HCEC 1CT (cell line): ENCODE data around the gene CAMTA2.
"Not testable (repeated sequence)": the region's sequence is repeated elsewhere in the genome, so short reads cannot be mapped to it uniquely, and the experiment has no call there.

Source experiments
- DNase-seq: peaks from one replicate; pipeline ENCODE4 v3.0.0-alpha.2; 2017

Gene CAMTA2, protein sequence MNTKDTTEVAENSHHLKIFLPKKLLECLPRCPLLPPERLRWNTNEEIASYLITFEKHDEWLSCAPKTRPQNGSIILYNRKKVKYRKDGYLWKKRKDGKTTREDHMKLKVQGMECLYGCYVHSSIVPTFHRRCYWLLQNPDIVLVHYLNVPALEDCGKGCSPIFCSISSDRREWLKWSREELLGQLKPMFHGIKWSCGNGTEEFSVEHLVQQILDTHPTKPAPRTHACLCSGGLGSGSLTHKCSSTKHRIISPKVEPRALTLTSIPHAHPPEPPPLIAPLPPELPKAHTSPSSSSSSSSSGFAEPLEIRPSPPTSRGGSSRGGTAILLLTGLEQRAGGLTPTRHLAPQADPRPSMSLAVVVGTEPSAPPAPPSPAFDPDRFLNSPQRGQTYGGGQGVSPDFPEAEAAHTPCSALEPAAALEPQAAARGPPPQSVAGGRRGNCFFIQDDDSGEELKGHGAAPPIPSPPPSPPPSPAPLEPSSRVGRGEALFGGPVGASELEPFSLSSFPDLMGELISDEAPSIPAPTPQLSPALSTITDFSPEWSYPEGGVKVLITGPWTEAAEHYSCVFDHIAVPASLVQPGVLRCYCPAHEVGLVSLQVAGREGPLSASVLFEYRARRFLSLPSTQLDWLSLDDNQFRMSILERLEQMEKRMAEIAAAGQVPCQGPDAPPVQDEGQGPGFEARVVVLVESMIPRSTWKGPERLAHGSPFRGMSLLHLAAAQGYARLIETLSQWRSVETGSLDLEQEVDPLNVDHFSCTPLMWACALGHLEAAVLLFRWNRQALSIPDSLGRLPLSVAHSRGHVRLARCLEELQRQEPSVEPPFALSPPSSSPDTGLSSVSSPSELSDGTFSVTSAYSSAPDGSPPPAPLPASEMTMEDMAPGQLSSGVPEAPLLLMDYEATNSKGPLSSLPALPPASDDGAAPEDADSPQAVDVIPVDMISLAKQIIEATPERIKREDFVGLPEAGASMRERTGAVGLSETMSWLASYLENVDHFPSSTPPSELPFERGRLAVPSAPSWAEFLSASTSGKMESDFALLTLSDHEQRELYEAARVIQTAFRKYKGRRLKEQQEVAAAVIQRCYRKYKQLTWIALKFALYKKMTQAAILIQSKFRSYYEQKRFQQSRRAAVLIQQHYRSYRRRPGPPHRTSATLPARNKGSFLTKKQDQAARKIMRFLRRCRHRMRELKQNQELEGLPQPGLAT

DNA sequence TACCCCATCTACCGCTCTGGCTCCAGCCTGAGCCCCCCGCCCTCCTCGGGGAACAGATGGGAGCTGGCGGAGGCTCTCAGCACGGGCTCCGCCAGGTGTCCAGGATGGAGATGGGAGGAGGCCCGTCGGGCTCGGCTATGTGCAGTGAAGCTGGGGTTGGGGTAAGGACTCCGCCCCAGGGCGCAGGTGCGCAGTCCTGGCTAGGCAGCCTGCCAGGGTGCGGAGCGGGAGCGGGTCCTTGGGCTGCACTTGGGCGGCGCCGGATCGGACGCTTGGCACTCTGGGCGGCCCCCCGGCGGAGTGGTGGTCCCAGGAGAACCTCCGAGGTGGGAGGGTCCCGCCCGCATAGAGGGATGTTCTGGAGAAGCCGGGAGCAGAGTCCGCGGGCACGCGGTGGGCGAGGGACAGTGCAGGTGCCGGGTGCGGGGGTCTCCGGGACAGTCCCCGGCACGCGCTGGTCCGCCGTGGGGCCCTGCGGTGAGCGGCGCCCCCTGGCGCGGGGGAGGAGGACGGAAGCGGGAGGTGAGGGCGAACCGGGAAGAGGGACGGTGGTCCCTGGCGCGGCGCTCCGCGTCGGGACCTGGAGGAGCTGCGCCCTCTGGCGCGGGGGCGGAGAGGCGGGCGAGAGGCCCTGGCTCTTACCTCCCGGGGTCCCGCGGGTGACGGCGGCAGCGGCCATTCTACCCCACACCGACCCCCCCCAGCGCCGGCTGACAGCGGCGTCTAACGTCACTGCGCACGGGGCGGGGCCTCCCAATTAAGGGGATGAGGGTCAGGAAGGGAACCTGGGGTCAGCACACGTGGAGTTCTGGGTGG, at the start of gene CAMTA2:
CAMTA2 (minus strand) TSS at position 725 of the 816 bp plus-strand sequence. CDS start 1,453 bp downstream, outside the sequence.
- DNase-seq = peak; percentile 70

DNA sequence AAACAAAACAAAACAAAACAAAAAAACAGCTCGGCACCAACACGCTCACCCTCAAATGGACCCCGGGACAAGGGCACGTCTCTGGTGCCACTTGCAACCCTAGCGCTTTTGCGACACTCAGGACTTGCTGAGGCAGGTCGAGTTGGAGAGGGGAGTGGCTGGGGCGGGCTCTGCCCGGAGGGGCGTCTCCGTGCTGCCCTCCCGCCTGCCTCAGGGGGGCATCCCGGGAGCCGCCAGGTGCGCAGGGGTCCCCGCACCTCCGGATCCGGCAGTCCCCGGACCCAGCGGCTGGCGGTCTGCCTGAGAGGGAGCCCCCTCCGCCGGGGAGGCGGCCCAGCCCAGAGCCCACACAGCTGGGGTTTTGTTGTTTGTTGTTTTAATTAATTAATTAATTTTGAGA, 47.8 kb upstream of the CAMTA2 start, which contains the start of gene SLC52A1:
SLC52A1 (minus strand) TSS at position 112 of the 400 bp plus-strand sequence. CDS start 820 bp downstream, outside the sequence.
- no peak for DNase-seq

DNA sequence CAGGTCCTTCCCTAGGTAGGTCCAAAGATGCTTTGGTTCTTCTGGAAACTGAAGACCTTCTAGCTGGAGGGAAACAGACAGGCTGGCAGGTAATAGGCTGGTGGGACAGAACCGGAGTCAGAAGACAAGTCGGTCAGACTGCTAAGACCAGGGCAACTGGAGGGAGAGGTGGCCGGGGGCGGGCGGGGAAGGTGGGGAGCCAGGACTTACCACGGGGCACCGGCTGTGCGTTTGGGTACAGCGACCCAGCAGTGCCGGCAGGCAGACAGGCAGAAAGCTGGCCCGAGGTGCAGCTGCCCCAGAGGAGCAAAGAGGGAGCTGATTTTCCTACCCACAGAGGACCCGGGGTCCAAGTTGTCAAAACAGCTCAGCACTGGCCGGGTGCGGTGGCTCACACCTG, 47.2 kb upstream of the CAMTA2 start:
- no peak for DNase-seq

DNA sequence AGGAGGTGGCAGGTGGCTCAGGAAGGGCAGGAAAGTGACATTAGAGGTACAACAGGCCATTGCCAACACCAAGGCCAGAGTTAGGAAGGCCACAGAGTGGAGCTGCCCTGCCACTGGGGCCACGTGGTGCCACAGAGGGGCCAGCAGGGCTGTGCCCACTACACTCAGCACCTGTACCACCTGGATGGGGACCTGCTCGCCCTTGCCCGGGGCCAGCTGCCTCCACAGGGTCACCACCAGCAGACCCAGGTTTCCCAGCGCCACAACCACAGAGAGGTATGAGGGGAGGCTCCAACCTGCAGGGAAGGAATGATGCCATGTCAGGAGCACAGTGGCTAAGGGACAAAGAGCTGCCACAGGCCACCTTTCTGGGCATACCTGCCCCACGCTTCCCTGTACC, 46.6 kb upstream of the CAMTA2 start:
- DNase-seq = no peak

DNA sequence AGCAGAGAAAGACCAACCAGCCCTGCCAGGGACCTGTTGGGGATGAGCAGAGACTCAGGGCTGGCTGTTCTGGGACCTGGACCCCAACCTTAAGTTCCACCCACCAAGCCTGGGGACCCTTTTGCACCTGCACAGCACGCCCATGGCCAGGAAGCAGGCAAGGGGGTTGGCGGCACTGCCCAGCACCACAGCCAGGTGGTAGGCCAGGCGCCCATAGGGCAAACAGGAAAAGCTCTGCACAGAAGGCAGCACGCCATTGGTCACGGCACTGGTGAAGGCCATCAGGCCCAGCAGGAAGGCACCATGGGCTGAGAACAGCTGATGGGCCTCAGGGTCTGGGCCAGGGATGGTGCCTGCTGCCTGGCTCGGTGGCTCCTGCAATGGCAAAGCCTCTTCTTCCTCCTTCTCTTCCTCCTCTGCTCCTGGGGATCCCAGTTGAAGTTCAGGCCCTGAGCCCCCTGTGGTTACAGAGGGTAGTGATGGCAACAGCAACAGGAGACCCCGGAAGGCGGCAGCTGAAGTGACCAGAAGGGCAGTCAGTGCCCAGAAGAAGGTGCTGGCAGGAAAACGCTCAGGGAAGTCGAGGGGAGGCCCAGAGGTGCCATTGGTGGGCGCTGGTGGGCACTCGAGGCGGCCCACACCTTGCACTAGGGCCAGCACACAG, 46.0 kb upstream of the CAMTA2 start:
- no peak for DNase-seq

DNA sequence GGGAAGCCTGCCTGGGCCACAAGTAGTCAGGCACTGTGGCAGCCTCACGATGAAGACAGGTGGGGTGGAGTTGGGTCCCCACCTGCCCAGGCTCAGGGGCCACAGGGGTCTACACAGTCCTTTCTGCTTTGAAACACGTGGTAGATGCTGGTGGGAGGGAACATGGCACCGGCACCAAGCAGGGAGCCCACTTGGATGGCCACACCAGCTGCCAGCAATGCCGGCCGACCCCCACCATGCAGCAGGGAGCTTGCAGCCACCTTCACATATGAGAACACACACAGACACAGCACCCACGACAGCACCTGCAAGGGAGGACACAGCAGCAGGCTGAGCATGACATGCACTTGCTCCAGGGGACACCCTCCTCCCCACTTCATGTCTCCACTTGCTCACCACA, 45.4 kb upstream of the CAMTA2 start:
- DNase-seq = no peak

DNA sequence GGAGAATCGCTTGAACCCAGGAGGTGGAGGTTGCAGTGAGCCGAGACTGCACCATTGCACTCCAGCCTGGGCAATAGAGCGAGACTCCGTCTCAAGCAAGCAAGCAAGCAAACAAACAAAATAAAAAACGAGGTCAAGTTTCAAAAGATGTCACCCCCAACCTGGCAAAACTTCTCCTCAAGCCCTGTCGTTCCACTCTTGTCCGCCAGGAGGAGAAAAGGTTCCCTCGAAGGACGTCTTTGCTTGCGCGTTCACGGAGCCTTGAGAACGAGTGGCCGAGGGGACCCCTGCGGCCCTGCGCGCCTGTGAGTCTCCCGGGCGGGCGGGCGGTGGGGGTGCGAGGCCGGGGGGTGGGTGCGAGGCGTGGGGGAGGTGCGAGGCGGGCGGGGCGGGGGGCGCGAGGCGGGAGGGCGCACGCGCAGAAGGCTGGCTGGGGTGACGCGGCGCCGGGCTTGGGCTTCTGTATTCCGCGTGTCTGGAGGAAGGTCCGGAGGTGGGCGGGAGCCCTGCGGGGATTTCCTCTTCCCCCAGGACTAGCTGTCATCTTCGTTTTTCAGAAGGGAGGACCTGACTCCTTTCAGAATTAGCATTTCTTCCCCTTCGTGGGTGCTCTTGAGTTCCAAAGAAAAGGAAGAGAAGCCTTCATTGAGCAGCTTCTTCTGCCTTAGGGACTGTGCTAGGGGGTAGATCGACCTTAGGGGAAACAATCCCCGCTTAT, 44.0 kb upstream of the CAMTA2 start:
- DNase-seq = peak; percentile 61

DNA sequence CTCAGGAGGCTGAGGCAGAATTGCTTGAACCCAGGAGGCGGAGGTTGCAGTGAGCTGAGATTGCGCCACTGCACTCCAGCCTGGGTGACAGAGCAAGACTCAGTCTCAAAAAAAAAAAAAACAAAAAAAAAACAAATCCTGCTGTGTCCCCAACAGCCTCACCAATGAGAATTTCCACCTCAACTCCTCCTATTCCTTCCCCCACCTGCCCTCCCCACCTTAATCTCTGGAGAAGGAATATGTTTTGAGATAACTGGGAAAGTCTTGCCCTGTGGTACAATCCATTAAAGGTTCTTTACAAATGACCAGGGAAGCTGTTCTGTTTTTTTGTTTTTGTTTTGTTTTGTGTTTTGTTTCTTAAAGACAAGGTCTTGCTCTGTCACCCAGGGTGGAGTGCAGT, 42.7 kb upstream of the CAMTA2 start:
- not testable (repeated sequence) for DNase-seq

DNA sequence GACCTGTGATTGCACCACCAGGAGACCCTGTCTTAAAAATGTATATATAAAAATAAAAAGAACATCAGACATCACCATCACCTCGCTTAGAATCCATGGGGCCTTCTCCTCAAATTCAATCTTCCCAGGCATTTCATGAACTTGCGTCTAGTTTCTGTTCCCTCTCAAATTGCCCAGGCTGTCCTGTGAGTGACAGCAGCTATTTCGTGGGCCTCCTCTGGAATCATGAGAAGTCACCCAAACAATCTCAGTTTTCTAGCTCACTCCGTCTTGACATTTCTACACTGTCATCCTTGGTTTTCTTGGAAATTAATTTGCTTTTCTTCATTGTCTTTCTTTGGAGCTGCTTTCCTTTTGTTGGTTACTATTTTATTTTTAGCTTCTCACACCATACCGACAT, 40.4 kb upstream of the CAMTA2 start:
- no peak for DNase-seq

DNA sequence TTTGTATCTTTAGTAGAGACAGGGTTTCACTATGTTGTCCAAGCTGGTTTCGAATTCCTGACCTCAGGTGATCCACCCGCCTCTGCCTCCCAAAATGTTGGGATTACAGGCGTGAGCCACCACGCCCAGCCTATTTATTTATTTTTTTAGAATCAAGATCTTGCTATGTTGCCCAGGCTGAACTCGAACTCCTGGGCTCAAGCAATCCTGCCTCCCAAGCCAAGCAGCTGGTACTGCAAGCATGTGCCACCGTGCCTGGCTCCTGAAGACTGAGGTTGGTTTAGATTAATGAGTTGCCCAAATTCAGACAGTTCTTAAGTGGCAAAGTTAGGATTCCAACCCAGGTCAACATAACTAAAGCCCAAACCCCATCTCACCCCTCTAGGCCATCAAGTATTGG, 39.8 kb upstream of the CAMTA2 start:
- DNase-seq = no peak

DNA sequence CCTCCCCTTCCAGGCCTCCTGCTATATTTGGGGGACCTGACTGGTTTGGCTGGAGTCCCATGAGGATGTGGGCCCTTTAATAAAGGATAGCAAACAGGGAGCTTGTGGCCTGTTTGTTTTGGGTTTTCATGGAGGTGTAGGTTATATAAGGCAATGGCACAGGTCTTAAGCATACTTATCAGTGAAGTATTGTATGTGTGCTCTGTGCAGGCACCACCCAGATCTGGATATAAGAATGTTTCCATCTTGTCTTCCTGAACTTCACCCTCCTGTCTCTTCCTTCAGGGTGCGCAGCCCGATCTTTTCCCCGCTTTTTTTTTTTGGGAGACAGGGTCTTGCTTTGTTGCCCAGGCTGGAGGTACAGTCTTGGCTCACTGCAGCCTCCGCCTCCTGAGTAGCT, 37.1 kb upstream of the CAMTA2 start:
- no peak for DNase-seq

DNA sequence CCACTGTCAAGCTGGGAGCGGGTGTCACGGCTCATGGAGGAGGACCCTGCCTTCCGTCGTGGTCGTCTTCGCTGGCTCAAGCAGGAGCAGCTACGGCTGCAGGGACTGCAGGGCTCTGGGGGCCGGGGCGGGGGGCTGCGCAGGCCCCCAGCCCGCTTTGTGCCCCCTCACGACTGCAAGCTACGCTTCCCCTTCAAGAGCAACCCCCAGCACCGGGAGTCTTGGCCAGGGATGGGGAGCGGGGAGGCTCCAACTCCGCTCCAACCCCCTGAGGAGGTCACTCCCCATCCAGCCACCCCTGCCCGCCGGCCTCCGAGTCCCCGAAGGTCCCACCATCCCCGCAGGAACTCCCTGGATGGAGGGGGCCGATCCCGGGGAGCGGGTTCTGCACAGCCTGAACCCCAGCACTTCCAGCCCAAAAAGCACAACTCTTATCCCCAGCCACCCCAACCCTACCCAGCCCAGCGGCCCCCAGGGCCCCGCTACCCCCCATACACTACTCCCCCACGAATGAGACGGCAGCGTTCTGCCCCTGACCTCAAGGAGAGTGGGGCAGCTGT, 36.2 kb upstream of the CAMTA2 start:
- no peak for DNase-seq

DNA sequence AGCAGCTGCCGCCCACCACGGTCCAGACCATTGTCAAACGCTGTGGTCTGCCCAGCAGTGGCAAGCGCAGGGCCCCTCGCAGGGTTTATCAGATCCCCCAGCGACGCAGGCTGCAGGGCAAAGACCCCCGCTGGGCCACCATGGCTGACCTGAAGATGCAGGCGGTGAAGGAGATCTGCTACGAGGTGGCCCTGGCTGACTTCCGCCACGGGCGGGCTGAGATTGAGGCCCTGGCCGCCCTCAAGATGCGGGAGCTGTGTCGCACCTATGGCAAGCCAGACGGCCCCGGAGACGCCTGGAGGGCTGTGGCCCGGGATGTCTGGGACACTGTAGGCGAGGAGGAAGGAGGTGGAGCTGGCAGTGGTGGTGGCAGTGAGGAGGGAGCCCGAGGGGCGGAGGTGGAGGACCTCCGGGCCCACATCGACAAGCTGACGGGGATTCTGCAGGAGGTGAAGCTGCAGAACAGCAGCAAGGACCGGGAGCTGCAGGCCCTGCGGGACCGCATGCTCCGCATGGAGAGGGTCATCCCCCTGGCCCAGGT, 34.8 kb upstream of the CAMTA2 start:
- no peak for DNase-seq

DNA sequence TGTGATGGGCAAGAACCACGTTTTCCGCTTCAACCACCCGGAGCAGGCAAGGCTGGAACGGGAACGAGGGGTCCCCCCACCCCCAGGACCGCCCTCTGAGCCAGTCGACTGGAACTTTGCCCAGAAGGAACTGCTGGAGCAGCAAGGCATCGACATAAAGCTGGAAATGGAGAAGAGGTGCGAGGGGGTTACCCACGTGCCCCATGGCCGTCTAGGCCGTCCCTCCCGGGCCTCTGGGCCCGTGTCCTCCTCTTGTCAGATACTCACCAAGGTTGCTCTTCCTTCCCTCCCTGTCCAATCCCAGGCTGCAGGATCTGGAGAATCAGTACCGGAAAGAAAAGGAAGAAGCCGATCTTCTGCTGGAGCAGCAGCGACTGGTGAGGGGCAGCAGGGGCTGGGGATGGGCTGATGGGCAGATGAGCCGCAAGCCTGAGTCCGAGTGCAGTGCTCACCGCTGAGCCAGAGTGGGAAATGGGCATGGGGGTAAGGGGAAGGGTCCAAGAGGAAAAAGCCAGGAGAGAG, 33.1 kb upstream of the CAMTA2 start:
- no peak for DNase-seq

DNA sequence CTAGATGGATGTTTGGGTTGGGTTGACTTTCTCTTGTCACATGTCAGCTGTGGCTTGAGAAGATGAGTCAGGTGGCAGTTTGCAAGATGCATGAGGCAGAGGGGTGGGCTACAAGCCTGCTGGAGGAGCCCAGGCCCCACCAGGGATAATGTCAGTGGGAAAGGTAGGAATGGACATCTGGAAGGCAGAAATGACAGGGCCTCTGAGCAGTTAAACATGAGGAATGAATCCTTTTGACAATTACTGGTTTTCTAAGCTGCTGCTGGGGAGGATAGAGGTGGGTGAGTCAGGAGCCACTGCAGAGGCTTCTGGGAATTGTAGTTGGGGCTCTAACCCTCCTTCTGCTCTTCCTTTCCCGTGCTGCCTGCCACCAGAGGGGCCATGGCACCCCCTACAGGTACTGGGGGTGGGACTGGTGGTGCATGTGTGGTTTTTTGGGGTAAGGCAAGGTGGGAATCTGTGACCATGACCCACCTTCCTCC, 32.0 kb upstream of the CAMTA2 start:
- DNase-seq = peak; percentile 22

DNA sequence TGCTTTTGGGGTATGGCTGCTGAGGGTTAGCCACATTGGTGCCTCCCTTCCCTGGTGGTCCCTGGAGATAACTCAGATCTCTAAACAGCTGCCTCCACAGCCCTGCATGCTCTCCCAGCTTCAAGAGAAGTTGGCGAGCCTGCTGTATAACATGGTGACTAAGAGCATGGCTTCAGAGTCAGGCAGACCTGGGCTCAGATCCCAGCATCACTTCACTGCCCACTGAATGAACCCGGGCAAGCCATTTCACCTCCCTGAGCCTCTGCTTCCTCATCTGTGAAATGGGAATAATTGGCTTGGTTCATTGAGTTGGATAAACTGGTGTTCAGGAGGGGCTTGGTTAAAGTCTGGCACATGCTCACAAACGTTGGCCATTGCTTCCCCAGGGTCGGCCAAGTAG, 26.9 kb upstream of the CAMTA2 start:
- DNase-seq = no peak

DNA sequence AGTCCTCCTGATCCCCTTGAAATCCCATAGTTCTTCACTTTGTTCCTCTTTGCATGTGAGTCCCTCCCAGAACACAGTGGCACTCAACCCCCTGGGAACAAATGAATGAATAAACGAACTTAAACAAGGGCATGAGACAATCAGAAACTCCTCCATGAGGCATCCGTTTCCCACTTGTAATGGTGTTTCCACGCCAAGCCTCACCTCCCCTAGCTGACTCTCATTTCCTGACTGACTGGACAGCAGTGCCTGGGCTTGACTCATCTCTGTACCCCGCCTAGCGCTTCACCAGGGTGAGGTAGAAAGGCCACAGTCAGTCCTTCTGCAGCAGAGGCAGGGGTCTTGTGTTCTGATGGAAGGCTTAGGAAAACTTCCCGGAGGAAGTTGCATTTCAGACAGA, 24.5 kb upstream of the CAMTA2 start:
- DNase-seq = peak; percentile 35

DNA sequence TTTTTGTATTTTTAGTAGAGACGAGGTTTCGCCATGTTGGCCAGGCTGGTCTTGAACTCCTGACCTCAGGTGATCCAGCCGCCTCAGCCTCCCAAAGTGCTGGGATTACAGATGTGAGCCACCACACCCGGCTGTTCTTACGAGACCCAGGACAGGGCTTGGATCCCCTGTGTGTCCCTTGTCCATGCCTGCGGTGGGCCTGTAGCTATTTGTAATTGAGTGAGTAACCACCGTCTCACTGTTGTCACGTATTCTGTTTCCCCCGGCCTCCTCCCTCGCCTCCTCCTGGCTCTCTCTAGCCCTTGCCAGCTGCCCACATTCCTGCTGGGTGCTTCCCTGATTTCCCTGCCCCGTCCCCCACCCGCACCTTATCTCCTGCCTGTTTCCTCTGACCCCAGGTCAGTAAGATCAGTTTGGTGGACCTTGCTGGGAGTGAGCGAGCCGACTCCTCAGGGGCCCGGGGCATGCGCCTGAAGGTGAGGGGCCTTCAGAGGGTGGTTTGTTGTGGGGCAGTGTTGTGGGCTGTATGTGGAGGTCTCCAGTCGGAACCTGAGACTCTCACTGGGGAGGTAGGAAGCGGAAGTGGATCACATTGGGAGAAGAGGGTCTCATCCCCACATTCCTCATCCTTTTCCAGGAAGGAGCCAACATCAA, 15.9 kb upstream of the CAMTA2 start:
- DNase-seq = no peak

DNA sequence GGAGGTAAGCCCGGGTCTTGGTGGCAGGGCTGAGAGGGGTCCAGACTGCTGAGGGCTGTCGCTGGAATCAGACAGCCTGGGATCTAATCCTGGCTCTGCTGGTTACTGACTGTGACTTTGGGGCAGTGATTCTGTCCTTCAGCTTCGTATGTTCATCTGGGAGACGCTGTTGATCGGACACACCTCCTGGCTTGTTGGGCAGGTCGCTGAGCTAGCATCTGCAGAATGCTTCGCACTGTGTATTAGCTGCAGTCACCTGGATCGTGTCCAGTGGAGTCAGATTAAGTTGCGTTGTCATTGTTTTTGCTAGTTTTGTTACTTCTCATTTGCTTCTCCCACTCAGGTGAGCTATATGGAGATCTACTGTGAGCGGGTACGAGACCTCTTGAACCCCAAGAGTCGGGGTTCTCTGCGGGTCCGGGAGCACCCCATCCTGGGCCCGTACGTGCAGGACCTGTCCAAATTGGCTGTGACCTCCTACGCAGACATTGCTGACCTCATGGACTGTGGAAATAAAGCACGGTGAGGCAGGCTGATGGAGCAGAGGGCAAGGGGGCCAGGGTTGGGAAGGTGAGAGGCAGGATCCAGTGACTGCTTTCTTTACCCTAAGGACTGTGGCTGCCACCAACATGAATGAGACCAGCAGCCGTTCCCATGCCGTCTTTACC, 14.8 kb upstream of the CAMTA2 start:
- no peak for DNase-seq
